K562 (cell line): ENCODE data around the gene FDPS. TPM values are rescaled to one million over a fixed set of nuclear protein-coding genes. Genes with fewer than 3 reads are reported as not detected.
"Not testable (repeated sequence)": the region's sequence is repeated elsewhere in the genome, so short reads cannot be mapped to it uniquely, and the experiment has no call there.

Source experiments
- ATAC-seq: fragments of 200-7000 bp; cut with Tn5 transposase; 3 replicates; pipeline ENCODE4 v1.9.1; 2020; ENCODE audit warnings: moderate library complexity
- BruUV-seq: library from RNA; stranded (reverse); fragments of 400-500 nt; replicated peaks from 2 replicates; lab custom pipeline; 2021; lab: Mats Ljungman, UMichigan
- CTCF ChIA-PET: fragments of 300-600 bp; formaldehyde crosslinking; extraction: SDS; loops from one replicate; lab custom pipeline; 2021; ENCODE audit warnings: low intra/inter-chr PET ratio; lab: Yijun Ruan, JAX
- POLR2A ChIA-PET: fragments of 300-600, 350-650 bp; sonication (Branson Sonifier 250); formaldehyde crosslinking; extraction: SDS; loops from one replicate; lab custom pipeline; 2021; ENCODE audit warnings: antibody characterized with exemption, inconsistent platforms; lab: Yijun Ruan, JAX
- DNase-seq, 4 experiments: peaks; one replicate each; pipeline versions ENCODE4 v3.0.0 to v3.0.0-alpha.2; 2011 to 2018; ENCODE audit warnings: low spot score in 3 of 4, mixed read lengths in 3 of 4; ENCODE audit errors: extremely low read depth in 1 of 4
- FAIRE-seq: peaks from 2 replicates; lab custom pipeline; 2011; peaks lifted over from hg19 to GRCh38; lab: Jason Lieb, UNC
- H2AFZ ChIP-seq: 2 replicates; pipeline ENCODE4 v1.6.0; 2011; ENCODE audit warnings: low read depth, low read length, control low read depth, inconsistent platforms
- H3K27ac ChIP-seq: fragments of 200-600 bp; 3 replicates; pipeline ENCODE4 v1.8.0; 2011; ENCODE audit warnings: low read depth, mild to moderate bottlenecking, control low read depth, inconsistent platforms, low read length, moderate library complexity, mixed read lengths; ENCODE audit errors: extremely low read depth
- H3K27me3 ChIP-seq, 2 experiments: fragments of 300-600 bp in 1 of 2; 2 replicates in 1 of 2; 3 replicates in 1 of 2; pipeline versions ENCODE4 v1.6.0 to v1.8.0; 2011; ENCODE audit warnings: inconsistent platforms in 2 of 2, low read length in 2 of 2, mild to moderate bottlenecking in 1 of 2, mixed read lengths in 1 of 2, moderate library complexity in 1 of 2; ENCODE audit not compliant: control insufficient read depth in 2 of 2, insufficient read depth in 2 of 2
- H3K36me3 ChIP-seq: fragments of 300-600 bp; 3 replicates; pipeline ENCODE4 v1.8.0; 2011; ENCODE audit warnings: mild to moderate bottlenecking, low read length, inconsistent platforms; ENCODE audit not compliant: control insufficient read depth, insufficient read depth
- H3K4me1 ChIP-seq, 2 experiments: fragments of 200-600 bp in 1 of 2; replicated peaks in 1 of 2; 2 replicates in 1 of 2; 3 replicates in 1 of 2; pipeline versions ENCODE4 v1.5.1 to v1.8.0; 2011; ENCODE audit warnings: inconsistent platforms in 2 of 2, low read length in 2 of 2, mild to moderate bottlenecking in 1 of 2, mixed read lengths in 1 of 2, moderate library complexity in 1 of 2; ENCODE audit not compliant: control insufficient read depth in 2 of 2, insufficient read depth in 2 of 2
- H3K4me2 ChIP-seq: 2 replicates; pipeline ENCODE4 v1.6.1; 2011; ENCODE audit warnings: low read length, control low read depth, inconsistent platforms, mixed read lengths; ENCODE audit not compliant: insufficient read depth
- H3K4me3 ChIP-seq: fragments of 200-600 bp; sonication (generic), shearing (Covaris generic); 2 replicates; pipeline ENCODE4 v1.5.1; 2016; ENCODE audit warnings: control low read depth, inconsistent platforms
- H3K79me2 ChIP-seq: fragments of 200-600 bp; 3 replicates; pipeline ENCODE4 v1.8.0; 2011; ENCODE audit warnings: low read length, inconsistent platforms; ENCODE audit not compliant: control insufficient read depth, insufficient read depth
- H3K9ac ChIP-seq, 2 experiments: 2 replicates each; pipeline versions ENCODE4 v1.6.0 to v1.6.1; 2011; ENCODE audit warnings: low read depth in 2 of 2, low read length in 2 of 2, control low read depth in 1 of 2, inconsistent platforms in 1 of 2, mild to moderate bottlenecking in 1 of 2, mixed read lengths in 1 of 2; ENCODE audit not compliant: insufficient read depth in 1 of 2
- H3K9me1 ChIP-seq: one replicate; pipeline ENCODE4 v1.6.0; 2011; ENCODE audit warnings: inconsistent platforms, mild to moderate bottlenecking, low read length, moderate library complexity; ENCODE audit not compliant: control insufficient read depth, insufficient read depth
- H3K9me3 ChIP-seq: replicated peaks from 2 replicates; pipeline ENCODE4 v1.5.1; 2011; ENCODE audit warnings: low read depth, low read length, inconsistent platforms; ENCODE audit not compliant: control insufficient read depth, insufficient read depth
- H4K20me1 ChIP-seq: replicated peaks from 2 replicates; pipeline ENCODE4 v1.6.1; 2011; ENCODE audit warnings: low read length, inconsistent platforms, mixed read lengths; ENCODE audit not compliant: control insufficient read depth, insufficient read depth
- E2F5 ChIP-seq: sonication (generic); formaldehyde crosslinking; IDR thresholded peaks from 2 replicates; pipeline ENCODE4 v1.8.0; 2022; ENCODE audit warnings: mild to moderate bottlenecking, missing genetic modification reagents
- EWSR1 ChIP-seq: fragments of 450-650 bp; IDR thresholded peaks from 2 replicates; pipeline ENCODE4 v1.6.1; 2018; ENCODE audit warnings: borderline replicate concordance, mild to moderate bottlenecking, low read depth, moderate library complexity; ENCODE audit not compliant: partially characterized antibody
- HNRNPL ChIP-seq: fragments of 200-400 bp; formaldehyde crosslinking; IDR thresholded peaks from 2 replicates; pipeline ENCODE4 v1.6.1; 2017; ENCODE audit warnings: low read depth, mild to moderate bottlenecking, low read length
- POLR2G ChIP-seq: fragments of 200-400 bp; formaldehyde crosslinking; IDR thresholded peaks from 2 replicates; pipeline ENCODE4 v1.6.1; 2017; ENCODE audit warnings: low read depth, mild to moderate bottlenecking, antibody characterized with exemption, low read length, moderate library complexity
- WGBS: fragments of 100-300 bp; shearing (Covaris generic); methylation state at CpG from one replicate; pipeline ENCODE4 v1.1.6; 2016; ENCODE audit warnings: low coverage, mixed read lengths; ENCODE audit not compliant: insufficient coverage; ENCODE audit errors: missing lambda C conversion rate; 5-methylcytosine and 5-hydroxymethylcytosine counted together
- in situ Hi-C: fragments of 300-500 bp; cut with MboI; formaldehyde crosslinking; loops from 4 replicates; pipeline ENCODE4 v1.15.0; 2018; ENCODE audit warnings: inconsistent platforms, mixed read lengths
- intact Hi-C: fragments of 100-400 bp; cut with micrococcal nuclease; formaldehyde crosslinking; loops from 2 replicates; pipeline ENCODE4 v1.14.2; 2022
- polyA plus RNA-seq, 8 experiments: library from polyadenylated mRNA; depleted of rRNA in 4 of 8; stranded (reverse) in 5 of 8; unstranded in 3 of 8; fragments of >200 nt; fragmentation: Nextera tagmentation in 2 of 8; fragmentation: Illumina TruSeq in 1 of 8; extraction: Ambion mirVana in 2 of 8; extraction: Trizol in 1 of 8; gene quantifications; 2 replicates each; pipeline versions ENCODE4 v1.2.1 to v1.2.3, GENCODE V29; 2011 to 2014; ENCODE audit warnings: inconsistent platforms in 1 of 8, missing spikeins in 1 of 8
- total RNA-seq, 7 experiments: library from RNA; depleted of rRNA in 6 of 7; stranded (reverse); fragments of >200 nt in 6 of 7; fragmentation: Illumina TruSeq in 2 of 7; extraction: Trizol in 2 of 7; gene quantifications; 2 replicates each; pipeline versions ENCODE4 v1.2.1 to v1.2.3, GENCODE V29; 2011 to 2021; ENCODE audit warnings: low replicate concordance in 1 of 7

The FDPS gene
- total and polyA plus RNA-seq, 9 of the 15 experiments (the other 6 are each of a cell fraction or from before 2014, with no cell fraction given) = 247 to 884 (median 360) TPM

- TF ChIP-seq E2F5 (CRISPR knock-in tag) = no peak
- peak; percentile 8 for TF ChIP-seq EWSR1
- 0 out of 2 replicates have a peak, but pooled peaks have one; percentile 30 for TF ChIP-seq HNRNPL
- TF ChIP-seq POLR2G = peak; percentile 73
Measured at GRCh38 chr1:155287987-155288543, 20.6 kb upstream of the FDPS start (continued).

- in situ Hi-C loops, FAIRE-seq, H3K9me3 ChIP-seq, H3K4me2 ChIP-seq, H3K9me1 ChIP-seq, H3K27me3 ChIP-seq, H2AFZ ChIP-seq, H3K9ac ChIP-seq, ATAC-seq, DNase-seq, BruUV-seq, intact Hi-C loops, H3K27ac ChIP-seq, H3K4me3 ChIP-seq, H4K20me1 ChIP-seq, H3K79me2 ChIP-seq: not testable (repeated sequence)
- H3K4me1 ChIP-seq = peaks cover 0 to 27% of the 10 kb centered on the region in 2 experiments; a peak in 2 of 5 replicates
- WGBS = 92% methylated on average over 10 of the region's 10 CpGs
- CTCF ChIA-PET = interaction anchor here (0.6 kb wide), 1 partner anchor 47 kb away, joined by 3 read pairs; no protein-coding TSS in a partner anchor
- peaks cover 59% of the 10 kb centered on the region; the same call in 2 of the 3 replicates for H3K36me3 ChIP-seq
- POLR2A ChIA-PET = interaction anchor here (0.8 kb wide), 1 partner anchor 13 kb away, joined by 3 read pairs; no protein-coding TSS in a partner anchor
Measured at GRCh38 chr1:155291006-155291405, 17.7 kb upstream of the FDPS start.
